ENCODE measurements around the gene RANBP10. TPM values are rescaled to one million over a fixed set of nuclear protein-coding genes. Genes with fewer than 3 reads are reported as not detected.
A peak's percentile ranks its signal among the peaks of the same experiment; 100 is the strongest.
"Not testable (repeated sequence)": the region's sequence is repeated elsewhere in the genome, so short reads cannot be mapped to it uniquely, and the experiment has no call there.

The RANBP10 gene
- total RNA-seq, 1 experiment from 2014 or later = 10.7 TPM

DNA sequence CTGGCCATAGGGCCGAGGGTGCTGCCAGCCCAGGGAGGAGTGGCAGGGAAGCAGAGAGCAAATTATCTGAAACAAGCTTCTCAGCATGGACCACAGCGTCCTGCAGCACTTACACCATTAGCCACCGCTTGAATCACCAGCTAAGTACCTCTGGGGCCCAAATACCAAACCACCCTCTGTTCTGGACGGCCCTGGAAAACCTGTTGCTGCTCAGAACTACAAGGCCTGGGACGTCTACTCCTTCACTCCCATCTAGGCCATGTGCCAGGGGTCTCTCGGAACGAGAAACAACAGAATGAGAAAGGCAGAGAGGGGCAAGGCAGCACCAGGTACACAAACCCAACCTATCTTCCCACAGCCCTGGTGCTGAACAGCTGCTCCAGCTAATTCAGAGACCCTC, 47.4 kb downstream of the RANBP10 start:
- Histone ChIP-seq H3K9me2 (replicated peaks; ENCODE audit: insufficient read depth, low read length) (no peaks in the 10 kb centered on the region), H3K4me3 (ENCODE audit: low read length) (no peak overlapping the region), H3K36me3 (ENCODE audit: insufficient read depth, low read length) (no peaks in the 10 kb centered on the region), H3K9ac (ENCODE audit: low read length) (no peak overlapping the region), H3K4me1 (ENCODE audit: low read length) (peaks cover 13% of the 10 kb centered on the region), H2AFZ (ENCODE audit: low read length) (no peak overlapping the region), H3K9me3 (ENCODE audit: low read length) (no peaks in the 10 kb centered on the region), H3K79me2 (ENCODE audit: low read length) (peaks cover 11% of the 10 kb centered on the region), H3K27me3 (ENCODE audit: low read length) (no peaks in the 10 kb centered on the region), H4K20me1 (ENCODE audit: insufficient read depth, low read depth, low read length) (no peaks in the 10 kb centered on the region), H3K27ac (ENCODE audit: low read length) (no peak overlapping the region), H3K4me2 (ENCODE audit: low read depth, low read length, poor library complexity, severe bottlenecking) (no peak overlapping the region)
- DNase-seq = no peak

DNA sequence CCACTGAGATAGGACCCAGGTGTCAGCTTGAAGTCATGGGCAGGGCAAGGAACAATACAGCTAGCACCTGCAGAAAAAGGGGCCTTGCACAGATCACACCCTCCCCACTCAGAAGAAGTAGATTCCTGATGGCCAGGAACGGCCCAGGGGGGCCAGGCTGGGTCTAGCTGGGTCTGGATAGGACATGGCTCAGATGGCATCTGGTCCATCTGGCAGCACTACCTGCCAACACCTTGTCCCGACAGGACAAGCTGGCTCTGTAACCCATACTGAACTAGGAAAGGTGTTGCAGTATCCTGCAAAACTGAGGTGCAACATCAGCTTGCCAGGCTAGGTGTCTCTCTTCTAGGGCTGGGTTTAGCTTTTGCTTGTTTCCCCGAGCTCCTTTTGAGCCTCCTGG, 48.4 kb downstream of the RANBP10 start:
- Histone ChIP-seq H3K9ac (ENCODE audit: low read length) (no peak overlapping the region), H3K36me3 (ENCODE audit: insufficient read depth, low read length) (no peaks in the 10 kb centered on the region), H3K4me3 (ENCODE audit: low read length) (no peak overlapping the region), H3K4me2 (ENCODE audit: low read depth, low read length, poor library complexity, severe bottlenecking) (no peak overlapping the region), H4K20me1 (ENCODE audit: insufficient read depth, low read depth, low read length) (no peaks in the 10 kb centered on the region), H3K4me1 (ENCODE audit: low read length) (peaks cover 13% of the 10 kb centered on the region), H2AFZ (ENCODE audit: low read length) (no peak overlapping the region), H3K79me2 (ENCODE audit: low read length) (peaks cover 10% of the 10 kb centered on the region), H3K9me3 (ENCODE audit: low read length) (no peaks in the 10 kb centered on the region), H3K9me2 (replicated peaks; ENCODE audit: insufficient read depth, low read length) (no peaks in the 10 kb centered on the region), H3K27me3 (ENCODE audit: low read length) (no peaks in the 10 kb centered on the region), H3K27ac (ENCODE audit: low read length) (no peak overlapping the region)
- DNase-seq = no peak

DNA sequence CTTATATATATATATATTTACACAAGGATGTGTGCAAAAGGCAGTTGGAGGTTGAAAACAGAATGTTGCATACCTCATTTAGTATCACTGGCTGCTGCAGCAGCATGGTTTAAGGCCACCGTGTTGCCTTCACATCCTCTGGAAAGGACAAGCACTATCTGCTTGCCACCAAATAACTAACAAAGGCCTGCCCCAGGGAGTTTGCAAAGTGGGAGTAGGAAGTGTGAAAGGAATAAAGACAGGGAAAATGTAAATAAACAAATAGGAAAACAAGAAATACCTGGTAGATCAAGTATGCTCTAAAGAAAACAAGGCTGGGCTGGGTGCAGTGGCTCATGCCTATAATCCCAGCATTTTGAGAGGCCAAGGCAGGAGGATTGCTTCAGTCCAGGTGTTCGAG, 53.7 kb downstream of the RANBP10 start:
- no peaks in the 10 kb centered on the region for H3K9me3 ChIP-seq (ENCODE audit: low read length)
- no peak overlapping the region for H3K9ac ChIP-seq (ENCODE audit: low read length)
- no peak overlapping the region for H3K4me3 ChIP-seq (ENCODE audit: low read length)
- no peaks in the 10 kb centered on the region for H3K36me3 ChIP-seq (ENCODE audit: insufficient read depth, low read length)
- H3K27ac ChIP-seq (ENCODE audit: low read length) = no peak overlapping the region
- H3K4me2 ChIP-seq (ENCODE audit: low read depth, low read length, poor library complexity, severe bottlenecking) = no peak overlapping the region
- no peaks in the 10 kb centered on the region for H3K27me3 ChIP-seq (ENCODE audit: low read length)
- H4K20me1 ChIP-seq (ENCODE audit: insufficient read depth, low read depth, low read length) = peaks cover 11% of the 10 kb centered on the region; the same call in 1 of the 2 replicates
- no peak overlapping the region for H2AFZ ChIP-seq (ENCODE audit: low read length)
- H3K79me2 ChIP-seq (ENCODE audit: low read length) = peaks cover 9% of the 10 kb centered on the region; the same call in 1 of the 2 replicates
- H3K4me1 ChIP-seq (ENCODE audit: low read length) = peaks cover 38% of the 10 kb centered on the region
- DNase-seq = no peak
- no peaks in the 10 kb centered on the region for H3K9me2 ChIP-seq (replicated peaks; ENCODE audit: insufficient read depth, low read length)

DNA sequence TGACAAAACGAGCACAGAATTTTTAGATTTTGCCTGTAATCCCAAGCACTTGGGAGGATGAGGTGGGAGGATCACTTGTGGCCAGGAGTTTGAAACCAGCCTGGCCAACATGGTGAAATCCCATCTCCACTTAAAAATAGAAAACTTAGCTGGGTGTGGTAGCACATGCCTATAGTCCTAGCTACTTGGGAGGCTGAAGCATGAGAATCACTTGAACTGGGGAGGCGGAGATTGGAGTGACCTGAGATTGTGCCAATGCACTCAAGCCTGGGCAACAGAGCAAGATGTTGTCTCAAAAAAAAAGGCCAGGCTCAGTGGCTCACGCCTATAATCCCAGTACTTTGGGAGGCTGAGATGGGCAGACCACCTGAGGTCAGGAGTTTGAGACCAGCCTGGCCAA, 55.0 kb downstream of the RANBP10 start:
- peaks cover 11% of the 10 kb centered on the region; the same call in 1 of the 2 replicates for H4K20me1 ChIP-seq (ENCODE audit: insufficient read depth, low read depth, low read length)
- not testable (repeated sequence) for H3K4me2 ChIP-seq (ENCODE audit: low read depth, low read length, poor library complexity, severe bottlenecking); H2AFZ ChIP-seq (ENCODE audit: low read length); H3K36me3 ChIP-seq (ENCODE audit: insufficient read depth, low read length); DNase-seq; H3K27me3 ChIP-seq (ENCODE audit: low read length); H3K9ac ChIP-seq (ENCODE audit: low read length); H3K9me2 ChIP-seq (replicated peaks; ENCODE audit: insufficient read depth, low read length); H3K4me3 ChIP-seq (ENCODE audit: low read length); H3K79me2 ChIP-seq (ENCODE audit: low read length); H3K9me3 ChIP-seq (ENCODE audit: low read length)
- H3K27ac ChIP-seq (ENCODE audit: low read length) = peak overlapping the region; percentile 59
- peaks cover 37% of the 10 kb centered on the region for H3K4me1 ChIP-seq (ENCODE audit: low read length)

DNA sequence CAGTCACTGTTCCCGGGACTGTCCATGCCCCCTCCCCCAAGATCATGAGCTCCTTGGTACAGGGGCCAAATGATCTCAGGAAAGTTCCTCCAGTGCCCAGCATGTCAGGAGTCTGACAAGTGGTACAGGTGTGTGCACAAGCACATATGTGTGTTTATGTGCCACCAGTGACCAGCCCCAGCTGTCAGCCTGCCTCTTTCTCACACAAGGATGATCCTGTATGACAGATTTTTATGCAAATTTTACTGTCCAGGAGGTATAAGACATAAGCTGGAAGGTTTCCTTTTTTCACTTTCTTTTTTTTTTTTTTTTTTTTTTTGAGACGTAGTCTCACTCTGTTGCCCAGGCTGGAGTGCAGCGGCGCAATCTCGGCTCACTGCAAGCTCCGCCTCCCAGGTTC, 55.9 kb downstream of the RANBP10 start:
- Histone ChIP-seq H3K4me1 (ENCODE audit: low read length) (peaks cover 28% of the 10 kb centered on the region), H3K9me2 (replicated peaks; ENCODE audit: insufficient read depth, low read length) (no peaks in the 10 kb centered on the region), H3K27me3 (ENCODE audit: low read length) (no peaks in the 10 kb centered on the region), H2AFZ (ENCODE audit: low read length) (no peak overlapping the region), H3K4me2 (ENCODE audit: low read depth, low read length, poor library complexity, severe bottlenecking) (peak overlapping the region; percentile 53), H3K9ac (ENCODE audit: low read length) (peak overlapping the region; percentile 47; the same call in 1 of the 2 replicates), H3K36me3 (ENCODE audit: insufficient read depth, low read length) (no peaks in the 10 kb centered on the region), H4K20me1 (ENCODE audit: insufficient read depth, low read depth, low read length) (peaks cover 11% of the 10 kb centered on the region; the same call in 1 of the 2 replicates), H3K79me2 (ENCODE audit: low read length) (peaks cover 9% of the 10 kb centered on the region; the same call in 1 of the 2 replicates), H3K27ac (ENCODE audit: low read length) (peak overlapping the region; percentile 54), H3K9me3 (ENCODE audit: low read length) (no peaks in the 10 kb centered on the region), H3K4me3 (ENCODE audit: low read length) (peak overlapping the region; percentile 22; the same call in 1 of the 2 replicates)
- DNase-seq = peak; percentile 77

DNA sequence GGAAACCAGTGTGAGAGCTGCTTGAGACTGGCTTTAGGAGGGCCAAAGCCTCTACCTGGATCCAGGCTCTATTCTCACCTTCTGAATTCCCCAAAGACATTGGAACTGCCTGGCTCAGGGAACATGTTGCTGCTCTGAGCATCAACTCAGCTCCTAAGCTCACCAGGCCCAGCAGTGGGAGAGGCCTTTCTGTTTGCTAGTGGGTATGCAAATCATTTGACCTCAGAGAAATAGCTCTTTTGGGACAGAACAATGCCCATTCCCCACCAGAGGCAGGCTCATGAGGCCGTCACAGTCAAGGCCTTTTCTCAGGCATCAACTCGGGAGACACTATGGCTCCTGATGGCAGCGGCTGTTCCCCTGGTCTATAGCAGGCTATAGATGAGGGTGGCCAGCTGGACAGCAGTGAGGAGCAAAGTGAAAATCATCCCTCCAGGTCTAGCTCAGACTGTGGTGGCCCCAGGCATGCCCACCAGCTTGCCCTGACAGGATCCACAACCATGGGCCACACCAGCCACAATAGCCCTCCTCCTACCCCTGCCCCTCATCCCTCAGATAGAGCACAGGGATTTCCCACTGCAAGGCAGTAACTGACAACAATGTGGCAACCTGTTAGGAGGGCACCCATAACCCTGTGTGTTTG, 56.8 kb downstream of the RANBP10 start:
- H3K79me2 ChIP-seq (ENCODE audit: low read length) = peaks cover 9% of the 10 kb centered on the region; the same call in 1 of the 2 replicates
- no peaks in the 10 kb centered on the region for H3K9me3 ChIP-seq (ENCODE audit: low read length)
- H3K36me3 ChIP-seq (ENCODE audit: insufficient read depth, low read length) = no peaks in the 10 kb centered on the region
- peak overlapping the region; percentile 53 for H3K4me2 ChIP-seq (ENCODE audit: low read depth, low read length, poor library complexity, severe bottlenecking)
- peak overlapping the region; percentile 25; the same call in 1 of the 2 replicates for H3K4me3 ChIP-seq (ENCODE audit: low read length)
- no peak overlapping the region for H2AFZ ChIP-seq (ENCODE audit: low read length)
- DNase-seq = peak; percentile 52
- no peaks in the 10 kb centered on the region for H3K27me3 ChIP-seq (ENCODE audit: low read length)
- H3K4me1 ChIP-seq (ENCODE audit: low read length) = peaks cover 28% of the 10 kb centered on the region
- H3K9ac ChIP-seq (ENCODE audit: low read length) = peak overlapping the region; percentile 47
- H3K27ac ChIP-seq (ENCODE audit: low read length) = peak overlapping the region; percentile 54
- peaks cover 11% of the 10 kb centered on the region; the same call in 1 of the 2 replicates for H4K20me1 ChIP-seq (ENCODE audit: insufficient read depth, low read depth, low read length)
- no peaks in the 10 kb centered on the region for H3K9me2 ChIP-seq (replicated peaks; ENCODE audit: insufficient read depth, low read length)

DNA sequence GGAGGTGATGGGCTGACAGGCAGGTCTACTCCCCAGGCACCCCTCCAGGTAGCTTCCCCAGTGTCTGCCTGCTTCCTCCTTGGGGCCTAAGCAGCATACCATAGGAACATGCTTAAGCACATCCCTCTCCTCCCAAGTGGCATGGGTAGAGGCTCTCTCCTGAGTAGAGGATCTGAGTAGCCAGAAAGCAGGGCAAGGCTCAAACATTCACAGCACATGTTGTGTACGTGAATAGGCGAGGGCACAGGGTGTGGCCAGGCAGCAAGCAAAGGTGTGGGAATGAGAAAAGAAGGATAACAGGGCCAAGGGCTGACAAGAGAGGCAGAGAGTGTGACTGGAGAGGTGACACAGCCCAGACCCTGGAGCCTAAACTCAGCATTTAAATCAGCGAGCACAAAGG, 57.5 kb downstream of the RANBP10 start:
- Histone ChIP-seq H3K9me2 (replicated peaks; ENCODE audit: insufficient read depth, low read length) (no peaks in the 10 kb centered on the region), H4K20me1 (ENCODE audit: insufficient read depth, low read depth, low read length) (peaks cover 11% of the 10 kb centered on the region; the same call in 1 of the 2 replicates), H3K79me2 (ENCODE audit: low read length) (peaks cover 9% of the 10 kb centered on the region; the same call in 1 of the 2 replicates), H3K36me3 (ENCODE audit: insufficient read depth, low read length) (no peaks in the 10 kb centered on the region), H3K4me1 (ENCODE audit: low read length) (peaks cover 28% of the 10 kb centered on the region), H3K27me3 (ENCODE audit: low read length) (no peaks in the 10 kb centered on the region), H3K4me2 (ENCODE audit: low read depth, low read length, poor library complexity, severe bottlenecking) (no peak overlapping the region), H2AFZ (ENCODE audit: low read length) (no peak overlapping the region), H3K4me3 (ENCODE audit: low read length) (no peak overlapping the region), H3K27ac (ENCODE audit: low read length) (peak overlapping the region; percentile 54; the same call in 1 of the 2 replicates), H3K9me3 (ENCODE audit: low read length) (no peaks in the 10 kb centered on the region), H3K9ac (ENCODE audit: low read length) (0 out of 2 replicates have a peak overlapping the region, but pooled peaks have one; percentile 47)
- DNase-seq = no peak

DNA sequence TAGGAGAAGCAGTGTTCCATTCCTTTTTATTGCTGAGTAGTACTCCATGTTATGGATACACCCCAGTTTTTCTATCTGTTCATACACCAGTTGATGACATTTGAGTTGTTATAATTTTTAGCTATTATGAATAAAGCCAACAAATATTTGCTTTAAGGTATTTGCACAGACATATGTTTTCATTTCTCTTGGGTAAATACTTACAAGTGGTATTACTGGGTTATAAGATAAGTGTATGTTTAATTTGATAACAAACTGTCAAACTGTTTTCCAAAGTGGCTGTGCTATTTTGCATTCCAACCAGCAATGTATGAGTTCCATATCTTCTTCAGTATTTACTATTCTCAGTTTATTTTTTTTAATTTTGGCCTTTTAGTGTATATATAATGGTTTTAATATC, 59.5 kb downstream of the RANBP10 start:
- no peak overlapping the region for H3K4me3 ChIP-seq (ENCODE audit: low read length)
- no peaks in the 10 kb centered on the region for H3K27me3 ChIP-seq (ENCODE audit: low read length)
- peaks cover 9% of the 10 kb centered on the region; the same call in 1 of the 2 replicates for H3K79me2 ChIP-seq (ENCODE audit: low read length)
- no peaks in the 10 kb centered on the region for H3K36me3 ChIP-seq (ENCODE audit: insufficient read depth, low read length)
- H3K9me3 ChIP-seq (ENCODE audit: low read length) = no peaks in the 10 kb centered on the region
- H3K4me2 ChIP-seq (ENCODE audit: low read depth, low read length, poor library complexity, severe bottlenecking) = no peak overlapping the region
- no peak overlapping the region for H3K9ac ChIP-seq (ENCODE audit: low read length)
- peaks cover 28% of the 10 kb centered on the region for H3K4me1 ChIP-seq (ENCODE audit: low read length)
- H4K20me1 ChIP-seq (ENCODE audit: insufficient read depth, low read depth, low read length) = peaks cover 11% of the 10 kb centered on the region; the same call in 1 of the 2 replicates
- H3K9me2 ChIP-seq (replicated peaks; ENCODE audit: insufficient read depth, low read length) = no peaks in the 10 kb centered on the region
- H2AFZ ChIP-seq (ENCODE audit: low read length) = no peak overlapping the region
- DNase-seq = no peak
- no peak overlapping the region for H3K27ac ChIP-seq (ENCODE audit: low read length)
